Trophoblast cell (in vitro differentiated cells and primary cell): ENCODE data around the gene BIRC6.
"Not testable (repeated sequence)": the region's sequence is repeated elsewhere in the genome, so short reads cannot be mapped to it uniquely, and the experiment has no call there.

Experiments used
- DNase-seq, 2 donors: peaks; one replicate each; pipeline ENCODE4 v3.0.0-alpha.2; 2016
- H2AFZ ChIP-seq: 2 replicates; pipeline ENCODE4 v1.6.1; 2013; ENCODE audit warnings: low read length, moderate library complexity, mild to moderate bottlenecking; ENCODE audit not compliant: insufficient read depth, poor library complexity
- H2AK5ac ChIP-seq: 2 replicates; pipeline ENCODE4 v1.6.1; 2013; ENCODE audit warnings: mild to moderate bottlenecking, low read length
- H2BK120ac ChIP-seq: 2 replicates; pipeline ENCODE4 v1.6.1; 2013; ENCODE audit warnings: low read length, mild to moderate bottlenecking, moderate library complexity; ENCODE audit not compliant: insufficient read depth, poor library complexity
- H2BK12ac ChIP-seq: 2 replicates; pipeline ENCODE4 v1.6.1; 2013; ENCODE audit warnings: mild to moderate bottlenecking, low read length, moderate library complexity
- H2BK5ac ChIP-seq: 2 replicates; pipeline ENCODE4 v1.6.1; 2013; ENCODE audit warnings: low read length, low read depth, moderate library complexity, mild to moderate bottlenecking; ENCODE audit not compliant: poor library complexity
- H3K14ac ChIP-seq: 2 replicates; pipeline ENCODE4 v1.6.1; 2013; ENCODE audit warnings: mild to moderate bottlenecking, low read length
- H3K18ac ChIP-seq: 2 replicates; pipeline ENCODE4 v1.6.1; 2013; ENCODE audit warnings: mild to moderate bottlenecking, low read length
- H3K23ac ChIP-seq: 2 replicates; pipeline ENCODE4 v1.6.1; 2013; ENCODE audit warnings: low read length
- H3K27ac ChIP-seq: 2 replicates; pipeline ENCODE4 v1.5.1; 2013; ENCODE audit warnings: low read depth, mild to moderate bottlenecking, inconsistent platforms, low read length, moderate library complexity
- H3K27me3 ChIP-seq: 2 replicates; pipeline ENCODE4 v1.6.1; 2013; ENCODE audit warnings: inconsistent platforms, mild to moderate bottlenecking, low read length, moderate library complexity; ENCODE audit not compliant: insufficient read depth
- H3K36me3 ChIP-seq, 2 experiments: 1 replicate in 1 of 2; 2 replicates in 1 of 2; pipeline ENCODE4 v1.6.1; 2013; ENCODE audit warnings: low read length in 2 of 2, mild to moderate bottlenecking in 2 of 2, moderate library complexity in 1 of 2; ENCODE audit not compliant: insufficient read depth in 2 of 2, control insufficient read depth in 1 of 2
- H3K4ac ChIP-seq: 2 replicates; pipeline ENCODE4 v1.6.1; 2013; ENCODE audit warnings: low read depth, mild to moderate bottlenecking, low read length, moderate library complexity
- H3K4me1 ChIP-seq, 2 experiments: 1 replicate in 1 of 2; 2 replicates in 1 of 2; pipeline ENCODE4 v1.6.1; 2013; ENCODE audit warnings: low read length in 2 of 2, mild to moderate bottlenecking in 2 of 2, moderate library complexity in 1 of 2; ENCODE audit not compliant: insufficient read depth in 2 of 2, control insufficient read depth in 1 of 2
- H3K4me2 ChIP-seq: 2 replicates; pipeline ENCODE4 v1.6.1; 2013; ENCODE audit warnings: inconsistent platforms, mild to moderate bottlenecking, low read length, moderate library complexity
- H3K4me3 ChIP-seq: 2 replicates; pipeline ENCODE4 v1.5.1; 2013; ENCODE audit warnings: mild to moderate bottlenecking, low read depth, low read length, inconsistent platforms
- H3K79me1 ChIP-seq: one replicate; pipeline ENCODE4 v1.6.1; 2013; ENCODE audit warnings: low read length
- H3K79me2 ChIP-seq: 2 replicates; pipeline ENCODE4 v1.6.1; 2013; ENCODE audit warnings: low read length, mild to moderate bottlenecking; ENCODE audit not compliant: control insufficient read depth, insufficient read depth, poor library complexity
- H3K9ac ChIP-seq: 2 replicates; pipeline ENCODE4 v1.6.1; 2013; ENCODE audit warnings: mild to moderate bottlenecking, low read length
- H3K9me3 ChIP-seq: 2 replicates; pipeline ENCODE4 v1.6.1; 2013; ENCODE audit warnings: low read depth, mild to moderate bottlenecking, control low read depth, inconsistent platforms, low read length; ENCODE audit not compliant: insufficient read depth
- H4K12ac ChIP-seq: 2 replicates; pipeline ENCODE4 v1.6.1; 2013; ENCODE audit warnings: low read depth, mild to moderate bottlenecking, low read length, moderate library complexity
- H4K8ac ChIP-seq: 2 replicates; pipeline ENCODE4 v1.6.1; 2013; ENCODE audit warnings: low read depth, mild to moderate bottlenecking, low read length, moderate library complexity
- H4K91ac ChIP-seq: one replicate; pipeline ENCODE4 v1.6.1; 2013; ENCODE audit warnings: low read depth, mild to moderate bottlenecking, low read length, moderate library complexity
- WGBS: extraction: QIAGEN DNeasy Blood & Tissue Kit; methylation state at CpG from one replicate; pipeline ENCODE4 v1.1.7; 2013; ENCODE audit warnings: missing lambda C conversion rate; ENCODE audit not compliant: insufficient read length, insufficient coverage; ENCODE audit errors: extremely low coverage; 5-methylcytosine and 5-hydroxymethylcytosine counted together

Gene BIRC6

GRCh38 chr2:32457814-32458213 lies 101.0 kb downstream of the BIRC6 start:
- Histone ChIP-seq H4K12ac (no peak overlapping the region), H3K79me2 (no peaks in the 10 kb centered on the region), H3K18ac (no peak overlapping the region), H2AK5ac (no peak overlapping the region), H3K4me1 (no peaks in the 10 kb centered on the region), H3K4ac (no peak overlapping the region), H2BK12ac (no peak overlapping the region), H3K4me2 (no peak overlapping the region), H3K36me3 (peaks cover 0 to 2% of the 10 kb centered on the region in 2 experiments), H4K91ac (no peak overlapping the region), H3K27ac (no peak overlapping the region), H3K9me3 (no peaks in the 10 kb centered on the region), H2BK5ac (no peak overlapping the region), H2BK120ac (no peak overlapping the region), H3K14ac (no peak overlapping the region), H3K23ac (no peak overlapping the region), H3K27me3 (no peaks in the 10 kb centered on the region), H3K9ac (no peak overlapping the region), H3K4me3 (no peak overlapping the region), H2AFZ (no peak overlapping the region), H4K8ac (no peak overlapping the region), H3K79me1 (no peaks in the 10 kb centered on the region)
- no peak for DNase-seq
- WGBS: no CpG with 5 or more reads among the region's 1 CpG

GRCh38 chr2:32460861-32461260 lies 104.0 kb downstream of the BIRC6 start:
- not testable (repeated sequence) for H3K4me3 ChIP-seq, H4K91ac ChIP-seq, H2AFZ ChIP-seq, H3K9me3 ChIP-seq, H4K12ac ChIP-seq, DNase-seq, H3K27me3 ChIP-seq, H3K4me2 ChIP-seq, H3K9ac ChIP-seq, H2BK120ac ChIP-seq, H3K4me1 ChIP-seq, H3K79me1 ChIP-seq, H3K23ac ChIP-seq, H3K4ac ChIP-seq, H3K27ac ChIP-seq, H3K18ac ChIP-seq, H3K14ac ChIP-seq, H3K79me2 ChIP-seq, H2AK5ac ChIP-seq, H2BK5ac ChIP-seq, H2BK12ac ChIP-seq, H4K8ac ChIP-seq
- peaks cover 10 to 12% of the 10 kb centered on the region in 2 experiments for H3K36me3 ChIP-seq
- WGBS: no CpG with 5 or more reads among the region's 2 CpGs

- no peak overlapping the region for H3K14ac ChIP-seq
- no peak overlapping the region for H3K27ac ChIP-seq
- H4K8ac ChIP-seq: no peak overlapping the region
- H3K36me3 ChIP-seq: peaks cover 12 to 15% of the 10 kb centered on the region in 2 experiments
- no peak overlapping the region for H3K9ac ChIP-seq
- no peak overlapping the region for H4K91ac ChIP-seq
- no peak overlapping the region for H2AFZ ChIP-seq
- H3K9me3 ChIP-seq: no peaks in the 10 kb centered on the region
- WGBS: no CpG with 5 or more reads among the region's 4 CpGs
- no peaks in the 10 kb centered on the region for H3K4me1 ChIP-seq
- H3K79me1 ChIP-seq: no peaks in the 10 kb centered on the region
- no peak overlapping the region for H2BK5ac ChIP-seq
- no peak overlapping the region for H3K4me3 ChIP-seq
- no peak overlapping the region for H2BK120ac ChIP-seq
- H4K12ac ChIP-seq: no peak overlapping the region
- H2AK5ac ChIP-seq: no peak overlapping the region
- no peaks in the 10 kb centered on the region for H3K79me2 ChIP-seq
- no peak overlapping the region for H3K4ac ChIP-seq
- no peaks in the 10 kb centered on the region for H3K27me3 ChIP-seq
- no peak overlapping the region for H3K4me2 ChIP-seq
- H3K23ac ChIP-seq: no peak overlapping the region
- no peak overlapping the region for H3K18ac ChIP-seq
- no peak for DNase-seq
- H2BK12ac ChIP-seq: no peak overlapping the region
Observed at GRCh38 chr2:32463110-32463509, 106.3 kb downstream of the BIRC6 start.

GRCh38 chr2:32464431-32464830 lies 107.6 kb downstream of the BIRC6 start:
- Histone ChIP-seq H3K18ac (no peak overlapping the region), H3K4me3 (no peak overlapping the region), H3K9me3 (no peaks in the 10 kb centered on the region), H2BK120ac (no peak overlapping the region), H4K8ac (no peak overlapping the region), H2AK5ac (no peak overlapping the region), H4K91ac (no peak overlapping the region), H3K4me1 (no peaks in the 10 kb centered on the region), H2BK12ac (no peak overlapping the region), H3K14ac (no peak overlapping the region), H3K23ac (no peak overlapping the region), H3K36me3 (peaks cover 14 to 15% of the 10 kb centered on the region in 2 experiments), H4K12ac (no peak overlapping the region), H3K4ac (no peak overlapping the region), H3K27ac (no peak overlapping the region), H3K27me3 (no peaks in the 10 kb centered on the region), H3K79me2 (no peaks in the 10 kb centered on the region), H3K9ac (no peak overlapping the region), H2AFZ (no peak overlapping the region), H3K4me2 (no peak overlapping the region), H2BK5ac (no peak overlapping the region), H3K79me1 (no peaks in the 10 kb centered on the region)
- WGBS: no CpG with 5 or more reads among the region's 2 CpGs
- DNase-seq: no peak
